ENCODE results near the gene WDR45.

The WDR45 gene

GRCh38 chrX:49041744-49042580 lies 37.7 kb downstream of the WDR45 start:
- Mint-ChIP-seq H3K4me3 (peak overlapping the region; percentile 90), H3K27ac (peak overlapping the region; percentile 93), H3K4me1 (peaks cover 35% of the 10 kb centered on the region), H3K9me3 (no peaks in the 10 kb centered on the region), H3K27me3 (no peaks in the 10 kb centered on the region), H3K36me3 (peaks cover 2% of the 10 kb centered on the region)

DNA sequence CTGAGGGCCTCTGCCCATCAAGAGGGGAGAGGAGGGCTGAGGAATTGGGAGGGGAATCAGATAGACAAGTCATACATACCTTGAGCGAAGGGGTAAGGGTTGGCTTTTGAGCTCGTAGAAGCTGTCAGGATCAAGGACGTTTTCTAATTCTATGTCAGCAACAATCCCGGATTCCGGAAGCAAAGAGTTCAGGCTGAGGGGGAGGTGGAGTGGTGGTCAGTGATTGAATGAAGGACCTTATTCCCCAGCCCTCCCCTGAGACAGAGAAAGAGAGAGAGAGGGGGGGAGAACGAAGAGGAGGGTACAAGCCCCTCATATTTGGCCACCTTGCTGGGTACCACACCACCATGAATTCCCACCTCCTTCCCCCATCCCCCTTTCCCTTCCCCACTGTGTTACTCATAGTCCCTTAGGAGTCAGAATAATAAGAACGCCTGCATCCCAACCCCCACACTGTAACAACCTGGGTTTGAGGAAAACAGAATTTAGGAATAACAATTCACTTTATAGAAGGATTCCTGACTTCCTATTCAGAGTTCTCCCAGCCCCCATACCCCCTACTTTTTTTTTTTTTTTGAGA lies 39.2 kb downstream of the WDR45 start:
- Mint-ChIP-seq H3K27me3 (no peaks in the 10 kb centered on the region), H3K36me3 (peaks cover 2% of the 10 kb centered on the region), H3K9me3 (no peaks in the 10 kb centered on the region), H3K4me1 (peaks cover 35% of the 10 kb centered on the region), H3K27ac (peak overlapping the region; percentile 82), H3K4me3 (peak overlapping the region; percentile 90)

GRCh38 chrX:49039598-49040375 lies 39.9 kb downstream of the WDR45 start:
- Mint-ChIP-seq H3K36me3 (peaks cover 3% of the 10 kb centered on the region), H3K4me1 (peaks cover 35% of the 10 kb centered on the region), H3K4me3 (peak overlapping the region; percentile 66), H3K27me3 (no peaks in the 10 kb centered on the region), H3K9me3 (no peaks in the 10 kb centered on the region), H3K27ac (peak overlapping the region; percentile 82)

DNA sequence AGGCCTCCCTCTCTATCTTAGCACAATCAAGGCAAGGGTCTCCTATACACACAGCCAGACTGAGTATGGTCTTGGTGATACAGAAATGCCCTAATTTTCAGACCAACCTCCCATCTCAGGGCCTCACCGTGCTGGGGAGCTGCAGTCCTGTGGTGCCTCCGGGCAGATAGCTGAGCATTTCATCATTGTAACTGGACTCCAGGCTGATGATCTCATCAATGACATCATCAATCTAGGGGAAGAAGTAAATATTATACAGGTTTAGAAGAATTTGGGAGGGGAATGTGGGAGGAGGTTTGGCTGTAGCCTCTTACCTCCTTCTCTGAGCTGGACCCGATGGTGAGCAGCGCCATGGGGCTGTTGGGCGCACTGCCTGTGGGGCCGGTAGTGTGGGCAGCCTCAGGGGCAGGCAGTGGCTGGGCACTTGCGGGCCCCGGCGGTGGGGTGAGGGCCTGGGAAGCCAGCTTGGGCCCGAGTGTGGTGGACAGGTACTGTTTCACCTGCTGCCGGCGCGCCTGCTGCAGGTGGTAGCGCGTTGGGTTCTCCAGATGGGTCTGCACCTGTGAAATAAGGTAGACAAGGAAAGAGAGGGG lies 41.7 kb downstream of the WDR45 start:
- H3K9me3 Mint-ChIP-seq, result no peaks in the 10 kb centered on the region
- H3K36me3 Mint-ChIP-seq, result peaks cover 4% of the 10 kb centered on the region
- H3K27me3 Mint-ChIP-seq, result no peaks in the 10 kb centered on the region
- H3K4me1 Mint-ChIP-seq, result peaks cover 27% of the 10 kb centered on the region
- H3K4me3 Mint-ChIP-seq, result no peak overlapping the region
- no peak overlapping the region for H3K27ac Mint-ChIP-seq

- Mint-ChIP-seq H3K4me1 (no peaks in the 10 kb centered on the region), H3K4me3 (no peak overlapping the region), H3K27me3 (no peaks in the 10 kb centered on the region), H3K36me3 (peaks cover 5% of the 10 kb centered on the region), H3K9me3 (no peaks in the 10 kb centered on the region), H3K27ac (no peak overlapping the region)
Measured at GRCh38 chrX:49030283-49030682, 49.4 kb downstream of the WDR45 start.

GRCh38 chrX:49029876-49030275 lies 49.8 kb downstream of the WDR45 start:
- H3K27ac Mint-ChIP-seq, result no peak overlapping the region
- no peaks in the 10 kb centered on the region for H3K4me1 Mint-ChIP-seq
- H3K9me3 Mint-ChIP-seq, result no peaks in the 10 kb centered on the region
- H3K27me3 Mint-ChIP-seq, result no peaks in the 10 kb centered on the region
- H3K36me3 Mint-ChIP-seq, result peaks cover 5% of the 10 kb centered on the region
- no peak overlapping the region for H3K4me3 Mint-ChIP-seq

Measured in activated naive CD4-positive, alpha-beta T cell treated with anti-CD3 and anti-CD28 coated beads, Interleukin-2, amount 50 U/mL, for 24 hours (primary cell).